GM12878 (cell line): ENCODE measurements around the gene TANC1. TPM values are rescaled to one million over a fixed set of nuclear protein-coding genes. Genes with fewer than 3 reads are reported as not detected.

Source experiments
- ATAC-seq: fragments of 200-7000 bp; cut with Tn5 transposase; 3 replicates; pipeline ENCODE4 v1.9.1; 2020; ENCODE audit warnings: mild to moderate bottlenecking, moderate library complexity
- BruUV-seq: library from RNA; stranded (reverse); fragments of 400-500 nt; replicated peaks from 2 replicates; lab custom pipeline; 2021; lab: Mats Ljungman, UMichigan
- CTCF ChIA-PET: fragments of 300-600 bp; sonication (Branson Sonifier 250); formaldehyde crosslinking; extraction: SDS; loops from one replicate; lab custom pipeline; 2021; ENCODE audit warnings: inconsistent platforms; lab: Yijun Ruan, JAX
- POLR2A ChIA-PET: fragments of 350-600 bp; formaldehyde crosslinking; extraction: SDS; loops from one replicate; lab custom pipeline; 2021; ENCODE audit warnings: inconsistent platforms; lab: Charles Lee
- RAD21 ChIA-PET: fragments of 300-600 bp; sonication (Branson Sonifier 250); formaldehyde crosslinking; loops from one replicate; lab custom pipeline; 2023; ENCODE audit warnings: antibody characterized with exemption; ENCODE audit not compliant: unreplicated experiment; lab: Charles Lee
- SMC1A ChIA-PET: fragments of 300-600 bp; sonication (Branson Sonifier 250); formaldehyde crosslinking; loops from one replicate; lab custom pipeline; 2023; ENCODE audit not compliant: unreplicated experiment, uncharacterized antibody; lab: Charles Lee
- DNase-seq: peaks from one replicate; pipeline ENCODE4 v3.0.0-alpha.2; 2011; ENCODE audit warnings: low read depth, low spot score
- FAIRE-seq: peaks from 3 replicates; lab custom pipeline; 2011; peaks lifted over from hg19 to GRCh38; lab: Jason Lieb, UNC
- H2AFZ ChIP-seq: 2 replicates; pipeline ENCODE4 v1.6.0; 2011; ENCODE audit warnings: low read depth, low read length, control low read depth; ENCODE audit not compliant: control insufficient read depth
- H3K27ac ChIP-seq: 2 replicates; pipeline ENCODE4 v1.5.1; 2011; ENCODE audit warnings: control low read depth; ENCODE audit not compliant: control insufficient read depth, insufficient read depth
- H3K27me3 ChIP-seq, 2 experiments: replicated peaks in 1 of 2; 2 replicates each; pipeline versions ENCODE4 v1.6.0 to v1.6.1; 2011; ENCODE audit warnings: low read length in 1 of 2; ENCODE audit not compliant: control insufficient read depth in 2 of 2, insufficient read depth in 2 of 2
- H3K36me3 ChIP-seq, 2 experiments: 2 replicates each; pipeline ENCODE4 v1.5.1; 2011; ENCODE audit warnings: low read length in 1 of 2; ENCODE audit not compliant: control insufficient read depth in 2 of 2, insufficient read depth in 2 of 2
- H3K4me1 ChIP-seq: 2 replicates; pipeline ENCODE4 v1.6.1; 2011; ENCODE audit warnings: mild to moderate bottlenecking, low read length, moderate library complexity, mixed read lengths; ENCODE audit not compliant: control insufficient read depth, insufficient read depth
- H3K4me2 ChIP-seq: 2 replicates; pipeline ENCODE4 v1.6.0; 2011; ENCODE audit warnings: control low read depth; ENCODE audit not compliant: control insufficient read depth, insufficient read depth
- H3K4me3 ChIP-seq: fragments of 200-600 bp; sonication (generic); 2 replicates; pipeline ENCODE4 v1.5.1; 2016
- H3K79me2 ChIP-seq: 2 replicates; pipeline ENCODE4 v1.6.0; 2011; ENCODE audit warnings: low read length; ENCODE audit not compliant: control insufficient read depth, insufficient read depth
- H3K9ac ChIP-seq: 2 replicates; pipeline ENCODE4 v1.8.0; 2011; ENCODE audit warnings: low read length, control low read depth, mixed read lengths; ENCODE audit not compliant: control insufficient read depth, insufficient read depth
- H3K9me3 ChIP-seq: replicated peaks from 3 replicates; pipeline ENCODE4 v1.5.1; 2011; ENCODE audit warnings: mild to moderate bottlenecking, low read length; ENCODE audit not compliant: control insufficient read depth, insufficient read depth
- H4K20me1 ChIP-seq: 2 replicates; pipeline ENCODE4 v1.6.0; 2011; ENCODE audit not compliant: control insufficient read depth, insufficient read depth
- BACH1 ChIP-seq: fragments of 450-650 bp; IDR thresholded peaks from 2 replicates; pipeline ENCODE4 v1.6.1; 2017; ENCODE audit warnings: mild to moderate bottlenecking, borderline replicate concordance
- BRCA1 ChIP-seq: IDR thresholded peaks from 2 replicates; pipeline ENCODE4 v1.6.1; 2011; ENCODE audit warnings: low read depth, low read length, improper control_type of control experiment
- EZH2 ChIP-seq: IDR thresholded peaks from 2 replicates; pipeline ENCODE4 v1.6.1; 2012; ENCODE audit warnings: low read depth, mild to moderate bottlenecking, control low read depth, inconsistent platforms, low read length, borderline replicate concordance; ENCODE audit not compliant: control insufficient read depth
- NFYA ChIP-seq: IDR thresholded peaks from 2 replicates; pipeline ENCODE4 v1.6.1; 2011; ENCODE audit warnings: low read depth, mild to moderate bottlenecking, low read length, improper control_type of control experiment, borderline replicate concordance
- NR2C2 ChIP-seq: IDR thresholded peaks from 2 replicates; pipeline ENCODE4 v1.6.1; 2011; ENCODE audit warnings: borderline replicate concordance, low read depth; ENCODE audit not compliant: control insufficient read depth, insufficient read length
- STAT1 ChIP-seq: fragments of 450-650 bp; conservative IDR thresholded peaks from 2 replicates; pipeline ENCODE4 v1.6.1; 2014; ENCODE audit warnings: antibody characterized with exemption, mild to moderate bottlenecking
- WGBS: methylation state at CpG from one replicate; pipeline ENCODE4 v1.1.6; 2016; ENCODE audit warnings: low lambda C conversion rate; ENCODE audit not compliant: insufficient replicate concordance, insufficient coverage; ENCODE audit errors: missing lambda C conversion rate; 5-methylcytosine and 5-hydroxymethylcytosine counted together
- in situ Hi-C: fragments of 300-500 bp; cut with MboI; formaldehyde crosslinking; loops from 9 replicates; pipeline ENCODE4 v1.14.3; 2018; ENCODE audit warnings: mixed read lengths
- intact Hi-C: fragments of 100-400 bp; cut with micrococcal nuclease; formaldehyde crosslinking; loops from one replicate; pipeline ENCODE4 v1.14.2; 2022; ENCODE audit not compliant: unreplicated experiment
- polyA plus RNA-seq, 11 experiments: library from polyadenylated mRNA; depleted of rRNA in 4 of 11; unstranded in 6 of 11; stranded (reverse) in 5 of 11; fragments of >200 nt; fragmentation: Nextera tagmentation in 4 of 11; fragmentation: Illumina TruSeq in 1 of 11; extraction: Ambion mirVana in 4 of 11; extraction: Trizol in 1 of 11; gene quantifications; 1 replicate in 1 of 11; 2 replicates in 10 of 11; pipeline versions ENCODE4 v1.2.1 to v1.2.3, GENCODE V29; 2011 to 2016; ENCODE audit warnings: inconsistent platforms in 2 of 11, missing spikeins in 2 of 11, low read depth in 1 of 11
- total RNA-seq, 4 experiments: library from RNA; depleted of rRNA in 3 of 4; stranded (reverse); fragments of >200 nt in 3 of 4; fragmentation: Illumina TruSeq in 1 of 4; extraction: Trizol in 1 of 4; gene quantifications; 2 replicates each; pipeline versions ENCODE4 v1.2.1 to v1.2.3, GENCODE V29; 2013 to 2021

The TANC1 gene
- total and polyA plus RNA-seq, 10 of the 15 experiments (the other 5 are each of a cell fraction or from before 2014, with no cell fraction given) = 0.05 to 5.0 (median 0.34) TPM

DNA sequence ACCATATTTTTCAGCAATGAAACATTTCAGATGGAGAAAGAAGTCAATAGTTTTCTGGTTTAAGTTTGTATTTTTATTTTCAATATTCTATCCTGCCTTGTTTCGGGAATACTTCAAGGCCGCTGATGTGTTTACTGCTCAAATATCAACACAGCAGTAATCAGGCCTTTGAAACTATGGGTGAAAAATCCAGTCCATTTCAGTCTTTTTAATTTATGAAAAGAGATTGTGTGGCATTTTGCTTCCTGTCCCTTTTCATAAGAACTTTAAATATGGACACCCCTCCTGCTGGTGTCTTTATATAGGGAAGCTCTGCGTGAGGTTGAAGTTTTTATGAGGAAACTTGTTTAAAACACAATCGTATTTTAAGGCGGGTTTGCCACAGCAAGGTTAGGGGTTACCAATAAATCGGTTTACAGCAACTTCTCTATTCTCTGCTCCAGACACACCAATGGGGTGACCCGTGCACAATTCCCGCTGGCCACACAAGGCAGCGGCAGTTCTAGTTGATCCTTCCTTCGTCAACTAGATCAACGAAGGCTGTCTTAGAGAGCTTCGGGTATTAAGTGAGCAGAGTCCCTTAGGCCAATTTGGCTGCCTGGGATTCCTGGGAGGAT is 1.2 kb upstream of the TANC1 start (continued):
- TF ChIP-seq NR2C2 = no peak
- TF ChIP-seq BACH1 = no peak
- TF ChIP-seq NFYA = no peak
- no peak for TF ChIP-seq BRCA1
- TF ChIP-seq, all 136 proteins: peak for 0

DNA sequence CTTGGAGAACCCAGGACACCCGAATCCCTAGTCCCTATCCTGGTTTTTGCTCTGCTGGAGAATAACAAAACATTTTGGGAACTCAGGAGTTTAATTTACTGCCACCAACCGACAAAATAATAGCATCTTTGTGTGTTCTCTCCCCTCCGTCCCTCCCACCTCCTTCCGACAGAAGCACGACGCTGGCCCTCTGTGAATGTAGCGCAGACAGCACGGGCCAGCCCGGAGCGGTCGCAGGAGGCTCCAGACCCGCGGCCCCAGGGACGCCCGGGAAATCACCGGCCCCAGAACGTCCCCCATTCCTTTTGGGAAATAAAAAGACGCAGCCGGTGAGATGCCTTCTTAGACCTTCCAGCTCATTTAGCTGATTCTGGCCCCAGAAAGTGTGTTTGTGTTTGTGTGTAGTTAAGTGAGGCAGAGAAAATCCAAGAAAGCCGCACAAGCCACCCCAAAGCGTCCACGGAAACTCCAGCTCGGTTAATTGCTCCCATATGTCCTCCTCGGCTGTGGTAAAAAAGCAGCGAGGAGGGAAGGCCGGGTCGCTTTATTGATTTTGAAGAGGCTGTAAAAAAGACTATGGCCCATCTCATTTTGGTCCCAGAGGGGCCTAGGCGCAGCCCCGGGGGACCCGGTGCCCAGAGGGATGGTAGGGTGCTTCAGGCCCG is 577 bp upstream of the TANC1 start:
- FAIRE-seq (no peak), DNase-seq (no peak), ATAC-seq (peak; percentile 48)
- RAD21 ChIA-PET = no interaction called here
- intact Hi-C loops (no loop called here), in situ Hi-C loops (no loop called here)
- H3K9ac ChIP-seq = no peak overlapping the region
- H2AFZ ChIP-seq = peak overlapping the region; percentile 1; the same call in 1 of the 2 replicates
- no peaks in the 10 kb centered on the region for H4K20me1 ChIP-seq
- H3K36me3 ChIP-seq = no peaks in the 10 kb centered on the region
- CTCF ChIA-PET = no interaction called here
- no peak overlapping the region for H3K27ac ChIP-seq
- no peaks in the 10 kb centered on the region for H3K4me1 ChIP-seq
- BruUV-seq = no TSS peak
- peaks cover 6 to 18% of the 10 kb centered on the region in 2 experiments for H3K27me3 ChIP-seq
- H3K9me3 ChIP-seq = no peaks in the 10 kb centered on the region
- POLR2A ChIA-PET = no interaction called here
- SMC1A ChIA-PET = no interaction called here
- no peaks in the 10 kb centered on the region for H3K79me2 ChIP-seq
- peak overlapping the region; percentile 77; the same call in 1 of the 2 replicates for H3K4me2 ChIP-seq
- 0 out of 2 replicates have a peak, but pooled peaks have one; percentile 45 for TF ChIP-seq EZH2
- TF ChIP-seq STAT1 = no peak
- H3K4me3 ChIP-seq = peak overlapping the region; percentile 53; the same call in 1 of the 2 replicates
- 12% methylated on average over 31 of the region's 31 CpGs for WGBS
